ENCODE results near the gene DNMT3L. TPM values are rescaled to one million over a fixed set of nuclear protein-coding genes. Genes with fewer than 3 reads are reported as not detected.
A peak's percentile ranks its signal among the peaks of the same experiment; 100 is the strongest.

DNMT3L gene
- total and polyA plus RNA-seq, 8 donors: not detected

- TF ChIP-seq, protein P1, sequence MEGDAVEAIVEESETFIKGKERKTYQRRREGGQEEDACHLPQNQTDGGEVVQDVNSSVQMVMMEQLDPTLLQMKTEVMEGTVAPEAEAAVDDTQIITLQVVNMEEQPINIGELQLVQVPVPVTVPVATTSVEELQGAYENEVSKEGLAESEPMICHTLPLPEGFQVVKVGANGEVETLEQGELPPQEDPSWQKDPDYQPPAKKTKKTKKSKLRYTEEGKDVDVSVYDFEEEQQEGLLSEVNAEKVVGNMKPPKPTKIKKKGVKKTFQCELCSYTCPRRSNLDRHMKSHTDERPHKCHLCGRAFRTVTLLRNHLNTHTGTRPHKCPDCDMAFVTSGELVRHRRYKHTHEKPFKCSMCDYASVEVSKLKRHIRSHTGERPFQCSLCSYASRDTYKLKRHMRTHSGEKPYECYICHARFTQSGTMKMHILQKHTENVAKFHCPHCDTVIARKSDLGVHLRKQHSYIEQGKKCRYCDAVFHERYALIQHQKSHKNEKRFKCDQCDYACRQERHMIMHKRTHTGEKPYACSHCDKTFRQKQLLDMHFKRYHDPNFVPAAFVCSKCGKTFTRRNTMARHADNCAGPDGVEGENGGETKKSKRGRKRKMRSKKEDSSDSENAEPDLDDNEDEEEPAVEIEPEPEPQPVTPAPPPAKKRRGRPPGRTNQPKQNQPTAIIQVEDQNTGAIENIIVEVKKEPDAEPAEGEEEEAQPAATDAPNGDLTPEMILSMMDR (IDR thresholded peaks at IDR 0.05): no peak
- ATAC-seq (no peak), DNase-seq (peak in 3 of 6 donors; percentile 16 to 55 (median 49)), FAIRE-seq (no peak)
- Histone ChIP-seq H3K4me1 (no peaks in the 10 kb centered on the region), H3K36me3 (no peaks in the 10 kb centered on the region), H3K27me3 (no peaks in the 10 kb centered on the region), H3K27ac (no peak overlapping the region), H3K4me3 (no peak overlapping the region), H3K9me3 (no peaks in the 10 kb centered on the region)
- intact Hi-C loops (cut with DNase I): no loop called here
- 65 to 86% methylated on average over 23 of the region's 23 CpGs for WGBS, 2 donors
Measured at GRCh38 chr21:44288251-44289110, 26.8 kb upstream of the DNMT3L start.

GRCh38 chr21:44286716-44287632, 25.3 kb upstream of the DNMT3L start:
- no peak for FAIRE-seq
- H3K27ac ChIP-seq: no peak overlapping the region
- no peak for ATAC-seq
- WGBS, 2 donors: 52 to 70% methylated on average over 28 to 31 of the region's 31 CpGs
- TF ChIP-seq, protein P1 (IDR thresholded peaks at IDR 0.05): no peak
- H3K9me3 ChIP-seq: no peaks in the 10 kb centered on the region
- H3K4me3 ChIP-seq: no peak overlapping the region
- intact Hi-C loops (cut with DNase I): no loop called here
- H3K4me1 ChIP-seq: no peaks in the 10 kb centered on the region
- peak in 2 of 6 donors; percentile 54 to 67 for DNase-seq
- no peaks in the 10 kb centered on the region for H3K27me3 ChIP-seq
- no peaks in the 10 kb centered on the region for H3K36me3 ChIP-seq

- whole genome bisulfite sequencing, 2 donors: 39 to 69% methylated on average over 9 to 21 of the region's 21 CpGs
- intact Hi-C loops (cut with DNase I): no loop called here
- no peak for ATAC-seq
- no peak overlapping the region for H3K27ac ChIP-seq
- H3K4me3 ChIP-seq: peak overlapping the region in 1 of 4 donors; percentile 27
- TF ChIP-seq, protein P1 (IDR thresholded peaks at IDR 0.05): no peak
- no peak for FAIRE-seq
- peak in 2 of 6 donors; percentile 14 to 45 for DNase-seq
- no peaks in the 10 kb centered on the region for H3K36me3 ChIP-seq
- H3K4me1 ChIP-seq: no peaks in the 10 kb centered on the region
- no peaks in the 10 kb centered on the region for H3K9me3 ChIP-seq
- H3K27me3 ChIP-seq: no peaks in the 10 kb centered on the region
Measured at GRCh38 chr21:44286086-44286715, 24.5 kb upstream of the DNMT3L start.

DNA sequence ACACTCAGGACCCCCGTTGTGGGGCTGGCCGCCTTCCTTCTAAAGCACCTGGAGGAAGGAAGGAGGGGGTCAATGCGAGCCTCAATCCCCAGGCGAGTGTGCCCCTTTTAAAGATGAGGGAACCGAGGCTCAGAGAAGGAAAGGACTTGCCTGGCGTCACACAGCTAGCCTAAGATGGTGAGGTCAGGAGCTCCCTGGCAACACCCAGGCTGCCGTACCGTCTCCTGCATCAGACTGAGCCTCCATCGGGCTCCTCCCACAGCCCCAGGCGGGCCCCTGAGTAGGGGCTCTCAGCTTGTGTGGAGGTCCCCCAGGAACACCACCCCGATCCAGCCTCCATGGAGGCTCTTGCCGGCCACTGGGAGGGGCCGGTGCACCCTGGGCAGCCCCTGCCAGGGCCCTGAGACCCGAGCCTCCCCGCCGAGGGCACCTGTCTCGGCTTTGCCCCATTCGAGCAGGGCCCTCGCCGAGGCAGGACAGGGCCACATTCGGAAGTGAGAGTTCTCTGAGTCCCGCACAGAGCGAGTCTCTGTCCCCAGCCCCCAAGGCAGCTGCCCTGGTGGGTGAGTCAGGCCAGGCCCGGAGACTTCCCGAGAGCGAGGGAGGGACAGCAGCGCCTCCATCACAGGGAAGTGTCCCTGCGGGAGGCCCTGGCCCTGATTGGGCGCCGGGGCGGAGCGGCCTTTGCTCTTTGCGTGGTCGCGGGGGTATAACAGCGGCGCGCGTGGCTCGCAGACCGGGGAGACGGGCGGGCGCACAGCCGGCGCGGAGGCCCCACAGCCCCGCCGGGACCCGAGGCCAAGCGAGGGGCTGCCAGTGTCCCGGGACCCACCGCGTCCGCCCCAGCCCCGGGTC, 23.7 kb upstream of the DNMT3L start, which contains the start of gene AIRE:
Gene AIRE, plus strand, starts transcription at position 739 of the 855 bp plus-strand sequence. CDS start 131 bp downstream, outside the sequence.
- Histone ChIP-seq H3K9me3 (no peaks in the 10 kb centered on the region), H3K36me3 (no peaks in the 10 kb centered on the region), H3K4me1 (no peaks in the 10 kb centered on the region), H3K27me3 (no peaks in the 10 kb centered on the region), H3K27ac (no peak within 1 kb of the TSS), H3K4me3 (peak within 1 kb of the TSS in 1 of 4 donors; percentile 27)
- TF ChIP-seq, protein P1 (IDR thresholded peaks at IDR 0.05): no peak
- intact Hi-C loops (cut with DNase I): no loop called here
- FAIRE-seq (no peak), DNase-seq (peak in 3 of 6 donors; percentile 27 to 60 (median 60)), ATAC-seq (peak in 3 of 4 donors; percentile 34 to 64 (median 44))
- 21 to 32% methylated on average over 34 to 56 of the region's 56 CpGs for WGBS, 2 donors

Data from pancreas (tissue), 10 donors.